SK-N-SH (cell line): ENCODE measurements around the gene CPED1. TPM values are rescaled to one million over a fixed set of nuclear protein-coding genes. Genes with fewer than 3 reads are reported as not detected.

ENCODE experiments used
- CTCF ChIA-PET: fragments of 300-600, 350-600 bp; formaldehyde crosslinking; extraction: SDS; loops from one replicate; lab custom pipeline; 2021; lab: Yijun Ruan, JAX
- POLR2A ChIA-PET: fragments of 350-600 bp; sonication (Branson Sonifier 250); formaldehyde crosslinking; extraction: SDS; loops from one replicate; lab custom pipeline; 2020; ENCODE audit warnings: antibody characterized with exemption, inconsistent platforms; lab: Yijun Ruan, JAX
- DNase-seq: peaks from one replicate; pipeline ENCODE4 v3.0.0; 2012
- H2AFZ ChIP-seq: fragments of 200-600 bp; sonication (generic); 2 replicates; pipeline ENCODE4 v1.8.1; 2016; ENCODE audit warnings: antibody characterized with exemption, mild to moderate bottlenecking, low read depth
- H3F3A ChIP-seq: fragments of 200-600 bp; sonication (generic); replicated peaks from 2 replicates; pipeline ENCODE3; 2016; ENCODE audit warnings: antibody characterized with exemption, mild to moderate bottlenecking; ENCODE audit not compliant: insufficient read depth
- H3K27ac ChIP-seq, 2 experiments: fragments of 200-500 bp in 1 of 2; fragments of 200-600 bp in 1 of 2; sonication (Bioruptor generic) in 1 of 2; sonication (generic), shearing (Covaris generic) in 1 of 2; 2 replicates each; pipeline versions ENCODE4 v1.5.1 to v1.6.1; 2014 to 2016; ENCODE audit warnings: low read depth in 2 of 2, inconsistent platforms in 1 of 2, low read length in 1 of 2, mild to moderate bottlenecking in 1 of 2, mixed read lengths in 1 of 2
- H3K27me3 ChIP-seq: fragments of 200-600 bp; sonication (generic), shearing (Covaris generic); 2 replicates; pipeline ENCODE4 v1.6.1; 2016; ENCODE audit warnings: mixed run types; ENCODE audit not compliant: insufficient read depth
- H3K36me3 ChIP-seq, 2 experiments: fragments of 200-500 bp in 1 of 2; fragments of 200-600 bp in 1 of 2; sonication (Bioruptor generic) in 1 of 2; sonication (generic) in 1 of 2; replicated peaks in 1 of 2; 2 replicates each; pipeline versions ENCODE3 to v1.5.1; 2014 to 2016; ENCODE audit warnings: low read length in 1 of 2, mild to moderate bottlenecking in 1 of 2; ENCODE audit not compliant: insufficient read depth in 2 of 2, control insufficient read depth in 1 of 2
- H3K4me1 ChIP-seq, 2 experiments: fragments of 200-500 bp in 1 of 2; fragments of 200-600 bp in 1 of 2; sonication (Bioruptor generic) in 1 of 2; sonication (generic), shearing (Covaris generic) in 1 of 2; 2 replicates each; pipeline versions ENCODE4 v1.5.1 to v1.6.1; 2014 to 2016; ENCODE audit warnings: low read depth in 1 of 2, low read length in 1 of 2, mixed run types in 1 of 2; ENCODE audit not compliant: insufficient read depth in 2 of 2, control insufficient read depth in 1 of 2
- H3K4me2 ChIP-seq: fragments of 200-600 bp; sonication (generic), shearing (Covaris generic); 2 replicates; pipeline ENCODE4 v1.6.1; 2017; ENCODE audit warnings: mixed run types
- H3K4me3 ChIP-seq, 2 experiments: fragments of 200-500 bp in 1 of 2; fragments of 200-600 bp in 1 of 2; sonication (Bioruptor generic) in 1 of 2; sonication (generic), shearing (Covaris generic) in 1 of 2; 2 replicates each; pipeline versions ENCODE4 v1.5.1 to v1.8.1; 2014 to 2016; ENCODE audit warnings: low read depth in 2 of 2, inconsistent platforms in 1 of 2, low read length in 1 of 2, mild to moderate bottlenecking in 1 of 2, mixed read lengths in 1 of 2, moderate library complexity in 1 of 2
- H3K79me2 ChIP-seq: fragments of 200-600 bp; sonication (generic); 2 replicates; pipeline ENCODE4 v1.8.1; 2017; ENCODE audit warnings: mild to moderate bottlenecking; ENCODE audit not compliant: insufficient read depth
- H3K9ac ChIP-seq: fragments of 200-600 bp; sonication (generic); 2 replicates; pipeline ENCODE4 v1.6.1; 2017; ENCODE audit warnings: mixed run types
- H3K9me2 ChIP-seq: fragments of 200-600 bp; sonication (generic); 2 replicates; pipeline ENCODE4 v1.6.1; 2017; ENCODE audit warnings: mixed run types
- H3K9me3 ChIP-seq: fragments of 200-600 bp; sonication (generic); 2 replicates; pipeline ENCODE4 v1.6.1; 2017; ENCODE audit warnings: mixed run types, mild to moderate bottlenecking, moderate library complexity
- H4K20me1 ChIP-seq: fragments of 200-600 bp; sonication (generic); 2 replicates; pipeline ENCODE4 v1.6.1; 2017; ENCODE audit warnings: mild to moderate bottlenecking, mixed run types; ENCODE audit not compliant: insufficient read depth
- CHD2 ChIP-seq: fragments of 150-350 bp; IDR thresholded peaks from 2 replicates; pipeline ENCODE4 v1.6.1; 2018; ENCODE audit warnings: low read length; ENCODE audit not compliant: partially characterized antibody
- EP300 ChIP-seq, 2 experiments: IDR thresholded peaks; 2 replicates each; pipeline versions ENCODE4 v1.4.0 to v1.6.1; 2012; ENCODE audit warnings: borderline replicate concordance in 1 of 2, low read depth in 1 of 2, low read length in 1 of 2
- FOXM1 ChIP-seq: IDR thresholded peaks from 2 replicates; pipeline ENCODE4 v1.4.0; 2012; ENCODE audit warnings: low read depth, mild to moderate bottlenecking
- GATA2 ChIP-seq: sonication (generic); formaldehyde crosslinking; IDR thresholded peaks from 2 replicates; pipeline ENCODE4 v1.5.0; 2020; ENCODE audit warnings: mild to moderate bottlenecking, missing genetic modification reagents
- MEF2A ChIP-seq: IDR thresholded peaks from 2 replicates; pipeline ENCODE4 v1.4.0; 2012; ENCODE audit warnings: low read depth, borderline replicate concordance
- NFIC ChIP-seq: IDR thresholded peaks from 2 replicates; pipeline ENCODE4 v1.4.0; 2012; ENCODE audit warnings: borderline replicate concordance
- POLR2AphosphoS5 ChIP-seq: IDR thresholded peaks from 2 replicates; pipeline ENCODE4 v1.6.1; 2012; ENCODE audit warnings: low read depth, low read length
- RAD21 ChIP-seq: IDR thresholded peaks from 2 replicates; pipeline ENCODE4 v1.6.1; 2012; ENCODE audit warnings: mild to moderate bottlenecking, low read length
- RCOR1 ChIP-seq: fragments of 150-350 bp; IDR thresholded peaks from 2 replicates; pipeline ENCODE4 v1.6.1; 2017; ENCODE audit warnings: antibody characterized with exemption, low read length
- RXRA ChIP-seq: IDR thresholded peaks from 2 replicates; pipeline ENCODE4 v1.4.0; 2012; ENCODE audit warnings: low read depth, mild to moderate bottlenecking, borderline replicate concordance
- SMC3 ChIP-seq: IDR thresholded peaks from 2 replicates; pipeline ENCODE4 v1.6.1; 2012; ENCODE audit warnings: low read depth, low read length, improper control_type of control experiment
- TAF1 ChIP-seq: IDR thresholded peaks from 2 replicates; pipeline ENCODE4 v1.6.1; 2012; ENCODE audit warnings: low read depth, mild to moderate bottlenecking, low read length, moderate library complexity, borderline replicate concordance
- YY1 ChIP-seq: IDR thresholded peaks from 2 replicates; pipeline ENCODE4 v1.4.0; 2012; ENCODE audit warnings: low read depth, mild to moderate bottlenecking
- WGBS: methylation state at CpG from one replicate; pipeline ENCODE4 v1.1.6; 2017; ENCODE audit warnings: low lambda C conversion rate; 5-methylcytosine and 5-hydroxymethylcytosine counted together
- polyA plus RNA-seq, 3 experiments: library from polyadenylated mRNA; depleted of rRNA; stranded (reverse); fragments of >200 nt; gene quantifications; 2 replicates each; pipeline ENCODE4 v1.2.3, GENCODE V29; 2012
- TF ChIP-seq, protein P1 (sequence below): fragments of 200-600 bp; sonication (generic); IDR thresholded peaks from 2 replicates; pipeline ENCODE4 v1.6.1; 2017; ENCODE audit warnings: antibody characterized with exemption, mild to moderate bottlenecking, moderate library complexity
- TF ChIP-seq, protein P2 (sequence below): IDR thresholded peaks from 2 replicates; pipeline ENCODE4 v1.6.1; 2012; ENCODE audit warnings: mild to moderate bottlenecking, low read depth, low read length, moderate library complexity
- TF ChIP-seq, protein P3 (sequence below): IDR thresholded peaks from 2 replicates; pipeline ENCODE4 v1.4.0; 2012; ENCODE audit warnings: low read depth, borderline replicate concordance
- TF ChIP-seq, protein P4 (sequence below): fragments of 150-350 bp; IDR thresholded peaks from 2 replicates; pipeline ENCODE4 v1.6.1; 2017; ENCODE audit warnings: antibody characterized with exemption, low read length, low read depth, borderline replicate concordance

Gene CPED1
- polyA plus RNA-seq, 1 of the 3 experiments (the other 2 are of a cell fraction), result 4.4 TPM

DNA sequence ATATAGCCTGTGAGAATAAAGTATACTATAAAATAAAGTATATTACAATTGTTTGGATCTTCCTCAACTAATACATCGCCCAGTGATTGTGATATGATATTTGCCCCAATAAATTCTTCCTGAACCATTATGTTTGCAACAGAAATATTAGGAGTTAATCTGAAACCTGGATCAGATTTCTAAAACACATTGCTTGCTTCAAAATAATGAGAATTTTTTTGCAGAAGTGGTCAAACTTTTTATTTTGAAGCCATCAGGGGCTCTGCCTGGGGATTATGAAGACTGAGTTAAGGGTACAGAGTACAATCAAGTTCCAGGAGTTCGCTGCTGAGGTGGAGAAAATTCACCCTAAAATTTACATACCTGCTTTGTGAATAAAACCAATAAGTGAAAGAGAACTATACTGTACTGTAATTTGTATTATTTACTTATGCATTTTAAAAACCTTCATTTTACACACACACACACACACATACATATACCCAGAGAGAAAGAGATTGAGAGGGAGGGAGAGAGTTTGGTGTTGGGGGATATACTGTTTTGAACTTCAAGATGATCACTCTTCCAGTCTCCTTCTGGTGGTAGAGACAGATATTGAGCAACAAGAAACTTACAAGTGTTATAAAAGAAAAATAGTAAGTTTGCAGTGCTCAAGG is 91.9 kb downstream of the CPED1 start (continued):
- TF ChIP-seq, protein P1, sequence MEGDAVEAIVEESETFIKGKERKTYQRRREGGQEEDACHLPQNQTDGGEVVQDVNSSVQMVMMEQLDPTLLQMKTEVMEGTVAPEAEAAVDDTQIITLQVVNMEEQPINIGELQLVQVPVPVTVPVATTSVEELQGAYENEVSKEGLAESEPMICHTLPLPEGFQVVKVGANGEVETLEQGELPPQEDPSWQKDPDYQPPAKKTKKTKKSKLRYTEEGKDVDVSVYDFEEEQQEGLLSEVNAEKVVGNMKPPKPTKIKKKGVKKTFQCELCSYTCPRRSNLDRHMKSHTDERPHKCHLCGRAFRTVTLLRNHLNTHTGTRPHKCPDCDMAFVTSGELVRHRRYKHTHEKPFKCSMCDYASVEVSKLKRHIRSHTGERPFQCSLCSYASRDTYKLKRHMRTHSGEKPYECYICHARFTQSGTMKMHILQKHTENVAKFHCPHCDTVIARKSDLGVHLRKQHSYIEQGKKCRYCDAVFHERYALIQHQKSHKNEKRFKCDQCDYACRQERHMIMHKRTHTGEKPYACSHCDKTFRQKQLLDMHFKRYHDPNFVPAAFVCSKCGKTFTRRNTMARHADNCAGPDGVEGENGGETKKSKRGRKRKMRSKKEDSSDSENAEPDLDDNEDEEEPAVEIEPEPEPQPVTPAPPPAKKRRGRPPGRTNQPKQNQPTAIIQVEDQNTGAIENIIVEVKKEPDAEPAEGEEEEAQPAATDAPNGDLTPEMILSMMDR, result no peak
- TF ChIP-seq EP300 (IDR thresholded peaks at IDR 0.05; ENCODE audit: borderline replicate concordance in 1 of 2, low read depth in 1 of 2, low read length in 1 of 2), result no peak
- no peak for TF ChIP-seq POLR2AphosphoS5
- TF ChIP-seq RAD21, result no peak
- TF ChIP-seq NFIC, result no peak

DNA sequence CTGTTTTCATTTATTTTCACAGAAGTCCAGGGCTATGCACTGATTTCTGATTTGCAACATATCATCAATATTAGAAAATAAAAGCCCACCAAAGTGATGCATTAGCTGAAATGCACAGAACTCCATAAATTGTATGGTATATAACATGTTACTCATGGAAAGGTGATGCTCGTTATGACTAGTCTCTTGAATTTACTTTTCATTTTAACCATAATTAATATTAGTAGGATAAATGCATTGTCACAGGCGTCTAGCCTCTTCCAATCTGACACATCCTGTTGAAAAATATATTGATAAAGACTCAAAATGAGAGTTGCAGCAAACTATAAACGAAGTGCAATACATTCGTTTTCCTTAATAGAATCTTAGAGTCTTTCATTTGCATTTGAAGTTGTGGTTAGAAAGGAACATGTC is 92.4 kb downstream of the CPED1 start:
- Histone ChIP-seq H3F3A (peaks cover 29% of the 10 kb centered on the region), H3K27ac (no peak overlapping the region), H4K20me1 (no peaks in the 10 kb centered on the region), H3K4me3 (no peak overlapping the region), H2AFZ (no peak overlapping the region), H3K79me2 (no peaks in the 10 kb centered on the region), H3K9ac (no peak overlapping the region), H3K27me3 (no peaks in the 10 kb centered on the region), H3K36me3 (no peaks in the 10 kb centered on the region), H3K4me2 (no peak overlapping the region), H3K4me1 (peaks cover 6 to 28% of the 10 kb centered on the region in 2 experiments), H3K9me3 (no peaks in the 10 kb centered on the region), H3K9me2 (no peaks in the 10 kb centered on the region)
- TF ChIP-seq TAF1 (no peak), RXRA (no peak), FOXM1 (no peak), GATA2 (no peak), MEF2A (no peak), YY1 (no peak), SMC3 (no peak), RCOR1 (no peak), CHD2 (no peak)
- TF ChIP-seq, protein P2, sequence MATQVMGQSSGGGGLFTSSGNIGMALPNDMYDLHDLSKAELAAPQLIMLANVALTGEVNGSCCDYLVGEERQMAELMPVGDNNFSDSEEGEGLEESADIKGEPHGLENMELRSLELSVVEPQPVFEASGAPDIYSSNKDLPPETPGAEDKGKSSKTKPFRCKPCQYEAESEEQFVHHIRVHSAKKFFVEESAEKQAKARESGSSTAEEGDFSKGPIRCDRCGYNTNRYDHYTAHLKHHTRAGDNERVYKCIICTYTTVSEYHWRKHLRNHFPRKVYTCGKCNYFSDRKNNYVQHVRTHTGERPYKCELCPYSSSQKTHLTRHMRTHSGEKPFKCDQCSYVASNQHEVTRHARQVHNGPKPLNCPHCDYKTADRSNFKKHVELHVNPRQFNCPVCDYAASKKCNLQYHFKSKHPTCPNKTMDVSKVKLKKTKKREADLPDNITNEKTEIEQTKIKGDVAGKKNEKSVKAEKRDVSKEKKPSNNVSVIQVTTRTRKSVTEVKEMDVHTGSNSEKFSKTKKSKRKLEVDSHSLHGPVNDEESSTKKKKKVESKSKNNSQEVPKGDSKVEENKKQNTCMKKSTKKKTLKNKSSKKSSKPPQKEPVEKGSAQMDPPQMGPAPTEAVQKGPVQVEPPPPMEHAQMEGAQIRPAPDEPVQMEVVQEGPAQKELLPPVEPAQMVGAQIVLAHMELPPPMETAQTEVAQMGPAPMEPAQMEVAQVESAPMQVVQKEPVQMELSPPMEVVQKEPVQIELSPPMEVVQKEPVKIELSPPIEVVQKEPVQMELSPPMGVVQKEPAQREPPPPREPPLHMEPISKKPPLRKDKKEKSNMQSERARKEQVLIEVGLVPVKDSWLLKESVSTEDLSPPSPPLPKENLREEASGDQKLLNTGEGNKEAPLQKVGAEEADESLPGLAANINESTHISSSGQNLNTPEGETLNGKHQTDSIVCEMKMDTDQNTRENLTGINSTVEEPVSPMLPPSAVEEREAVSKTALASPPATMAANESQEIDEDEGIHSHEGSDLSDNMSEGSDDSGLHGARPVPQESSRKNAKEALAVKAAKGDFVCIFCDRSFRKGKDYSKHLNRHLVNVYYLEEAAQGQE, result no peak
- TF ChIP-seq, protein P3, sequence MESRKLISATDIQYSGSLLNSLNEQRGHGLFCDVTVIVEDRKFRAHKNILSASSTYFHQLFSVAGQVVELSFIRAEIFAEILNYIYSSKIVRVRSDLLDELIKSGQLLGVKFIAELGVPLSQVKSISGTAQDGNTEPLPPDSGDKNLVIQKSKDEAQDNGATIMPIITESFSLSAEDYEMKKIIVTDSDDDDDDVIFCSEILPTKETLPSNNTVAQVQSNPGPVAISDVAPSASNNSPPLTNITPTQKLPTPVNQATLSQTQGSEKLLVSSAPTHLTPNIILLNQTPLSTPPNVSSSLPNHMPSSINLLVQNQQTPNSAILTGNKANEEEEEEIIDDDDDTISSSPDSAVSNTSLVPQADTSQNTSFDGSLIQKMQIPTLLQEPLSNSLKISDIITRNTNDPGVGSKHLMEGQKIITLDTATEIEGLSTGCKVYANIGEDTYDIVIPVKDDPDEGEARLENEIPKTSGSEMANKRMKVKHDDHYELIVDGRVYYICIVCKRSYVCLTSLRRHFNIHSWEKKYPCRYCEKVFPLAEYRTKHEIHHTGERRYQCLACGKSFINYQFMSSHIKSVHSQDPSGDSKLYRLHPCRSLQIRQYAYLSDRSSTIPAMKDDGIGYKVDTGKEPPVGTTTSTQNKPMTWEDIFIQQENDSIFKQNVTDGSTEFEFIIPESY, result no peak
- TF ChIP-seq, protein P4, sequence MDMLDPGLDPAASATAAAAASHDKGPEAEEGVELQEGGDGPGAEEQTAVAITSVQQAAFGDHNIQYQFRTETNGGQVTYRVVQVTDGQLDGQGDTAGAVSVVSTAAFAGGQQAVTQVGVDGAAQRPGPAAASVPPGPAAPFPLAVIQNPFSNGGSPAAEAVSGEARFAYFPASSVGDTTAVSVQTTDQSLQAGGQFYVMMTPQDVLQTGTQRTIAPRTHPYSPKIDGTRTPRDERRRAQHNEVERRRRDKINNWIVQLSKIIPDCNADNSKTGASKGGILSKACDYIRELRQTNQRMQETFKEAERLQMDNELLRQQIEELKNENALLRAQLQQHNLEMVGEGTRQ, result no peak
- CTCF ChIA-PET, result interaction anchor here (0.7 to 18.1 kb wide), 52 partner anchors 9 to 299 kb away, joined by 3 to 397 read pairs (median 5); partner anchors contain the start of genes CPED1 and ING3
- POLR2A ChIA-PET, result no interaction called here
- no peak for DNase-seq
- 69% methylated on average over 4 of the region's 4 CpGs for WGBS
